ENCODE data around the gene PTPRG. TPM values are rescaled to one million over a fixed set of nuclear protein-coding genes. Genes with fewer than 3 reads are reported as not detected.

PTPRG gene
- total and polyA plus RNA-seq, 2 donors (not counting 1 experiment from before 2014, with no cell fraction given) = 67.0 to 97.9 TPM

DNA sequence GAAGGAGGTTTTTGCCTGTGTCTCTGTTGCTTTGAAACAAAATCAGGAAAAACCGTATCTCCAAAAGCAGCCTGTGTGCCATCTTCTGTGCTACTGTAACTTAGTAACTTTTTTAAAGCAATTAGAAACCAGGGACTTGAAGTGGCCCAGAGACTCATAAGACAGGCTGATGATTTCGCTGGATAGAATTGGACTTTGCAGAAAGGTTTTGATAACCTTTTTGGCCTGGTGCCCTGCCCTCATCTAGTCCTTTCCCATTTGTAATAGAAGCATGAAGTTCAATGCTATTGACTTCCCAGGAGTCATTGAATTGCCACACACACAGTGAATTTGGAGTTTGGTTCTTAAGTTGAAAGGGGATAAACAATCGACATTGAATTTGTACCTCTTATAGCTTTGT, 157.2 kb downstream of the PTPRG start:
- TF ChIP-seq EZH2 (IDR thresholded peaks at IDR 0.05; ENCODE audit: low read length, missing control alignments) = no peak
- TF ChIP-seq, protein P1, sequence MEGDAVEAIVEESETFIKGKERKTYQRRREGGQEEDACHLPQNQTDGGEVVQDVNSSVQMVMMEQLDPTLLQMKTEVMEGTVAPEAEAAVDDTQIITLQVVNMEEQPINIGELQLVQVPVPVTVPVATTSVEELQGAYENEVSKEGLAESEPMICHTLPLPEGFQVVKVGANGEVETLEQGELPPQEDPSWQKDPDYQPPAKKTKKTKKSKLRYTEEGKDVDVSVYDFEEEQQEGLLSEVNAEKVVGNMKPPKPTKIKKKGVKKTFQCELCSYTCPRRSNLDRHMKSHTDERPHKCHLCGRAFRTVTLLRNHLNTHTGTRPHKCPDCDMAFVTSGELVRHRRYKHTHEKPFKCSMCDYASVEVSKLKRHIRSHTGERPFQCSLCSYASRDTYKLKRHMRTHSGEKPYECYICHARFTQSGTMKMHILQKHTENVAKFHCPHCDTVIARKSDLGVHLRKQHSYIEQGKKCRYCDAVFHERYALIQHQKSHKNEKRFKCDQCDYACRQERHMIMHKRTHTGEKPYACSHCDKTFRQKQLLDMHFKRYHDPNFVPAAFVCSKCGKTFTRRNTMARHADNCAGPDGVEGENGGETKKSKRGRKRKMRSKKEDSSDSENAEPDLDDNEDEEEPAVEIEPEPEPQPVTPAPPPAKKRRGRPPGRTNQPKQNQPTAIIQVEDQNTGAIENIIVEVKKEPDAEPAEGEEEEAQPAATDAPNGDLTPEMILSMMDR (conservative IDR thresholded peaks at IDR 0.05 in 1 of 2, IDR thresholded peaks at IDR 0.05 in 1 of 2; ENCODE audit: low read depth in 1 of 2, low read length in 2 of 2) = no peak

DNA sequence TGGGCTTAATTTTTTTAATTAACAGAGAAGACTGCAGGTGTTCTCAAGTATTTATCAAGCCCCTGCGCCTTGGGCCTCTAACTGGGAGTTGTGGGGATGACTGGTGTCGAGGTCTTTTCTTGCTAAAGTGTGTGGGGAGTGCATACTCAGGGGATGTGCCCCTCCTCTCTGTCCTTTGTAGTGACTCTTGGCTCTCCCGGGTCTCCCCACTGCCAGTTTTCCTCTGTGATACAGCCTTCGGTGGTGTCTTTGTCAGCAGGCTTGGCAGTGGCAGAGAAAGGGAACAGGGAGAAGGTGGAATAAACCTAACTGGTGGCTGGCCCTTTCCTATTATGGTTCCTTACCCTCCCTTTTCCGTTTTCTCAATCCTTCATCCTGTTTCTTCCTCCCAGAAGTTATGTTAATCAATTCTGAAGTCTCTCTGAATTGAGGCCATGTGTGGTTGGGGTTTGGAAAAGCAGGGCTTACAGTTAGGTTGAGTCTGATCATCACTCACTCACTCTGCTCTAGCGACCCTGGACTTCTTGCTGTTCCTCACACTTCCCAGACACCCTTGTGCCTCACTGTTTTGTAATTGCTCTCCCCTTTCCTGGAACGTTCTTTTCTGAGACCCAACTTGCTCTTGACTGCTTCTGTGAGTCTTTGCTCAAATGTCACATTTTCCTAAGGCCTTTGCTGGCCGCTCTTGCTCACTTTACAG, 158.1 kb downstream of the PTPRG start:
- Histone ChIP-seq H3K9me3 (ENCODE audit: control insufficient read depth, insufficient read depth, low read depth, low read length) (no peaks in the 10 kb centered on the region), H3K4me2 (ENCODE audit: extremely low read depth, insufficient read depth, low read length) (no peak overlapping the region), H3K27me3 (ENCODE audit: control insufficient read depth, insufficient read depth, low read length) (no peaks in the 10 kb centered on the region), H3K9ac (ENCODE audit: insufficient read depth, low read length) (no peak overlapping the region), H2AFZ (ENCODE audit: low read length) (no peak overlapping the region), H3K79me2 (ENCODE audit: control insufficient read depth, insufficient read depth, low read length) (no peaks in the 10 kb centered on the region), H3K4me3 (replicated peaks in 1 of 4; ENCODE audit: control extremely low read depth in 1 of 4, insufficient read depth in 1 of 4, low read depth in 3 of 4, low read length in 4 of 4) (no peak overlapping the region), H3K36me3 (ENCODE audit: control insufficient read depth, insufficient read depth, low read length) (no peaks in the 10 kb centered on the region), H4K20me1 (ENCODE audit: control insufficient read depth, extremely low read depth, insufficient read depth, low read length) (no peaks in the 10 kb centered on the region), H3K27ac (ENCODE audit: insufficient read depth, low read length) (no peak overlapping the region), H3K4me1 (ENCODE audit: control insufficient read depth, extremely low read depth, insufficient read depth, low read length) (no peaks in the 10 kb centered on the region)
- TF ChIP-seq EZH2 (IDR thresholded peaks at IDR 0.05; ENCODE audit: low read length, missing control alignments) = no peak
- TF ChIP-seq, protein P1 (conservative IDR thresholded peaks at IDR 0.05 in 1 of 2, IDR thresholded peaks at IDR 0.05 in 1 of 2; ENCODE audit: low read depth in 1 of 2, low read length in 2 of 2) = no peak
- no peak for DNase-seq (ENCODE audit: low read depth in 2 of 2)

More for the DNA sequence above, 157.2 kb downstream of the PTPRG start:
- Histone ChIP-seq H3K79me2 (ENCODE audit: control insufficient read depth, insufficient read depth, low read length) (peaks cover 1% of the 10 kb centered on the region), H2AFZ (ENCODE audit: low read length) (no peak overlapping the region), H4K20me1 (ENCODE audit: control insufficient read depth, extremely low read depth, insufficient read depth, low read length) (no peaks in the 10 kb centered on the region), H3K9ac (ENCODE audit: insufficient read depth, low read length) (no peak overlapping the region), H3K4me2 (ENCODE audit: extremely low read depth, insufficient read depth, low read length) (no peak overlapping the region), H3K4me3 (replicated peaks in 1 of 4; ENCODE audit: control extremely low read depth in 1 of 4, insufficient read depth in 1 of 4, low read depth in 3 of 4, low read length in 4 of 4) (no peak overlapping the region), H3K4me1 (ENCODE audit: control insufficient read depth, extremely low read depth, insufficient read depth, low read length) (no peaks in the 10 kb centered on the region), H3K9me3 (ENCODE audit: control insufficient read depth, insufficient read depth, low read depth, low read length) (no peaks in the 10 kb centered on the region), H3K36me3 (ENCODE audit: control insufficient read depth, insufficient read depth, low read length) (no peaks in the 10 kb centered on the region), H3K27me3 (ENCODE audit: control insufficient read depth, insufficient read depth, low read length) (no peaks in the 10 kb centered on the region), H3K27ac (ENCODE audit: insufficient read depth, low read length) (no peak overlapping the region)
- no peak for DNase-seq (ENCODE audit: low read depth in 2 of 2)

- Histone ChIP-seq H4K20me1 (ENCODE audit: control insufficient read depth, extremely low read depth, insufficient read depth, low read length) (no peaks in the 10 kb centered on the region), H3K36me3 (ENCODE audit: control insufficient read depth, insufficient read depth, low read length) (no peaks in the 10 kb centered on the region), H3K27me3 (ENCODE audit: control insufficient read depth, insufficient read depth, low read length) (no peaks in the 10 kb centered on the region), H3K27ac (ENCODE audit: insufficient read depth, low read length) (no peak overlapping the region), H3K79me2 (ENCODE audit: control insufficient read depth, insufficient read depth, low read length) (peaks cover 3% of the 10 kb centered on the region), H3K4me2 (ENCODE audit: extremely low read depth, insufficient read depth, low read length) (no peak overlapping the region), H2AFZ (ENCODE audit: low read length) (no peak overlapping the region), H3K9me3 (ENCODE audit: control insufficient read depth, insufficient read depth, low read depth, low read length) (no peaks in the 10 kb centered on the region), H3K4me3 (replicated peaks in 1 of 4; ENCODE audit: control extremely low read depth in 1 of 4, insufficient read depth in 1 of 4, low read depth in 3 of 4, low read length in 4 of 4) (no peak overlapping the region), H3K9ac (ENCODE audit: insufficient read depth, low read length) (no peak overlapping the region), H3K4me1 (ENCODE audit: control insufficient read depth, extremely low read depth, insufficient read depth, low read length) (no peaks in the 10 kb centered on the region)
- no peak for TF ChIP-seq EZH2 (IDR thresholded peaks at IDR 0.05; ENCODE audit: low read length, missing control alignments)
- TF ChIP-seq, protein P1 (conservative IDR thresholded peaks at IDR 0.05 in 1 of 2, IDR thresholded peaks at IDR 0.05 in 1 of 2; ENCODE audit: low read depth in 1 of 2, low read length in 2 of 2) = no peak
- DNase-seq (ENCODE audit: low read depth in 2 of 2) = no peak
These were observed 161.7 kb downstream of the PTPRG start for GRCh38 chr3:61723038-61723437.
